Testis (tissue), 3 donors: ENCODE results near the gene PHYKPL. TPM values are rescaled to one million over a fixed set of nuclear protein-coding genes. Genes with fewer than 3 reads are reported as not detected.

ENCODE experiments used
- DNase-seq: peaks from one replicate; pipeline ENCODE4 v3.0.0-alpha.2; 2019
- H3K27ac ChIP-seq, 2 donors: fragments of 200-600 bp; sonication (generic); one replicate each; pipeline ENCODE4 v1.5.1; 2019
- H3K27me3 ChIP-seq: fragments of 200-600 bp; sonication (generic); one replicate; pipeline ENCODE4 v1.5.1; 2019
- H3K36me3 ChIP-seq: fragments of 200-600 bp; sonication (generic); one replicate; pipeline ENCODE4 v1.5.1; 2017; ENCODE audit warnings: low read depth; ENCODE audit errors: missing control alignments
- H3K4me1 ChIP-seq: fragments of 200-600 bp; sonication (generic); one replicate; pipeline ENCODE4 v1.5.1; 2019
- H3K4me3 ChIP-seq, 2 donors: fragments of 200-600 bp; sonication (generic); one replicate each; pipeline ENCODE4 v1.5.1; 2017 to 2019
- H3K9me3 ChIP-seq: fragments of 200-600 bp; sonication (generic); one replicate; pipeline ENCODE4 v1.5.1; 2017
- CTCF ChIP-seq, 3 experiments: fragments of 450-650 bp in 2 of 3; fragments of 200-600 bp in 1 of 3; sonication (generic) in 1 of 3; IDR thresholded peaks; one replicate each; pipeline ENCODE4 v1.5.1; 2016 to 2019; ENCODE audit warnings: antibody characterized with exemption in 3 of 3, mild to moderate bottlenecking in 2 of 3, moderate library complexity in 1 of 3
- POLR2A ChIP-seq: fragments of 450-650 bp; IDR thresholded peaks from one replicate; pipeline ENCODE4 v1.6.1; 2017; ENCODE audit warnings: antibody characterized with exemption, mild to moderate bottlenecking, moderate library complexity
- WGBS, 2 donors: methylation state at CpG; one replicate each; pipeline ENCODE4 v1.1.5; 2018; 5-methylcytosine and 5-hydroxymethylcytosine counted together
- intact Hi-C: fragments of 100-400 bp; cut with DNase I; formaldehyde crosslinking; loops from one replicate; pipeline ENCODE4 v1.15.1; 2023; ENCODE audit warnings: low total_unique reads
- polyA plus RNA-seq: library from polyadenylated mRNA; stranded (reverse); fragments of 350-450 nt; fragmentation: Illumina TruSeq; extraction: RNeasy Lipid Tissue Mini Kit (QIAGEN cat#74804); gene quantifications from one replicate; pipeline ENCODE4 v1.2.3, GENCODE V29; 2014; ENCODE audit warnings: low read depth, low replicate concordance; ENCODE audit not compliant: insufficient read depth
- total RNA-seq, 2 donors: library from RNA; depleted of rRNA; stranded (reverse); fragments of >200 nt; gene quantifications; one replicate each; pipeline ENCODE4 v1.2.3, GENCODE V29; 2016

PHYKPL gene
- total and polyA plus RNA-seq, 3 donors from 2014 or later: 81.7 to 122 (median 121) TPM

- no peaks in the 10 kb centered on the region for H3K27me3 ChIP-seq
- TF ChIP-seq CTCF (IDR thresholded peaks at IDR 0.05) (no peak), POLR2A (no peak)
- H3K36me3 ChIP-seq: no peaks in the 10 kb centered on the region
- H3K4me3 ChIP-seq: no peak overlapping the region
- peaks cover 14% of the 10 kb centered on the region for H3K4me1 ChIP-seq
- H3K27ac ChIP-seq: no peak overlapping the region
- no peak for DNase-seq
- intact Hi-C loops: no loop called here
- 74 to 87% methylated on average over 12 to 17 of the region's 17 CpGs for WGBS, 2 donors
- no peaks in the 10 kb centered on the region for H3K9me3 ChIP-seq
Observed at GRCh38 chr5:178238711-178239592, 6.3 kb upstream of the PHYKPL start.

- Histone ChIP-seq H3K27ac (no peak overlapping the region), H3K36me3 (no peaks in the 10 kb centered on the region), H3K4me1 (peaks cover 15% of the 10 kb centered on the region), H3K27me3 (no peaks in the 10 kb centered on the region), H3K9me3 (no peaks in the 10 kb centered on the region), H3K4me3 (no peak overlapping the region)
- no peak for DNase-seq
- intact Hi-C loops: no loop called here
- 95 to 98% methylated on average over 6 of the region's 6 CpGs for WGBS, 2 donors
- TF ChIP-seq CTCF (IDR thresholded peaks at IDR 0.05): no peak
- no peak for TF ChIP-seq POLR2A
Observed at GRCh38 chr5:178238313-178238635, 5.7 kb upstream of the PHYKPL start.

- 66 to 76% methylated on average over 8 to 13 of the region's 13 CpGs for WGBS, 2 donors
- Histone ChIP-seq H3K27ac (no peak overlapping the region), H3K4me1 (peaks cover 19% of the 10 kb centered on the region), H3K9me3 (no peaks in the 10 kb centered on the region), H3K4me3 (no peak overlapping the region), H3K27me3 (no peaks in the 10 kb centered on the region), H3K36me3 (no peaks in the 10 kb centered on the region)
- no peak for DNase-seq
- TF ChIP-seq POLR2A: no peak
- no peak for TF ChIP-seq CTCF (IDR thresholded peaks at IDR 0.05)
- intact Hi-C loops: no loop called here
Observed at GRCh38 chr5:178237431-178238312, 5.1 kb upstream of the PHYKPL start.

- TF ChIP-seq CTCF (IDR thresholded peaks at IDR 0.05) (no peak), POLR2A (no peak)
- DNase-seq: peak; percentile 46
Observed at GRCh38 chr5:178236679-178237078, 4.1 kb upstream of the PHYKPL start.

More at GRCh38 chr5:178236679-178237078, 4.1 kb upstream of the PHYKPL start:
- peaks cover 19% of the 10 kb centered on the region for H3K4me1 ChIP-seq
- H3K4me3 ChIP-seq: no peak overlapping the region
- intact Hi-C loops: no loop called here
- no peaks in the 10 kb centered on the region for H3K9me3 ChIP-seq
- no peak overlapping the region for H3K27ac ChIP-seq
- WGBS, 2 donors: 43 to 53% methylated on average over 4 of the region's 4 CpGs
- no peaks in the 10 kb centered on the region for H3K36me3 ChIP-seq
- H3K27me3 ChIP-seq: no peaks in the 10 kb centered on the region
